Upper lobe of left lung (tissue), 4 donors: ENCODE measurements around the gene OR52B6.

ENCODE experiments used
- CTCF ChIP-seq, 6 experiments: fragments of 450-650 bp in 4 of 6; fragments of 200-600 bp in 2 of 6; sonication (generic) in 2 of 6; IDR thresholded peaks; one replicate each; pipeline ENCODE4 v1.5.1; 2016 to 2019; ENCODE audit warnings: antibody characterized with exemption in 6 of 6
- POLR2AphosphoS5 ChIP-seq, 2 donors: sonication (generic); formaldehyde crosslinking; IDR thresholded peaks; one replicate each; pipeline ENCODE4 v1.5.1; 2017; ENCODE audit warnings: antibody characterized with exemption in 2 of 2

DNA sequence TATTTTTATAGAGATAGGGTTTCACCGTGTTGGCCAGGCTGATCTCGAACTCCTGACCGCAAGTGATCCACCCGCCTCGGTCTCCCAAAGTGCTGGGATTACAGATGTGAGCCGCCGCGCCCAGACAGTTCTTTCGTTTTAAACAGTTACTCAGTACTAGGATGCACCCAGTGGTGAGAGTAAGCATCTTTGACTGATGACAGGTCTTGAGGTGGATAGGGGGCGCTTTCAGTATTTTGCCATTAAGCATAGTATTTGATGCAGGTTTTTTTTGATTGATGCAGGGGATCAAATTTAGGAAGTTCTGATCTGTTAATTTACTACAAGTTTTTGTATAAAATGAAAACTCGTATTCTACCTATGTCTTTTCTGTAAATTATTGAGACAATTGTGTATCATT lies 30.9 kb downstream of the OR52B6 start:
- TF ChIP-seq CTCF (IDR thresholded peaks at IDR 0.05) (no peak), POLR2AphosphoS5 (IDR thresholded peaks at IDR 0.05) (no peak)
